ENCODE data around the gene MYRFL.

DNA sequence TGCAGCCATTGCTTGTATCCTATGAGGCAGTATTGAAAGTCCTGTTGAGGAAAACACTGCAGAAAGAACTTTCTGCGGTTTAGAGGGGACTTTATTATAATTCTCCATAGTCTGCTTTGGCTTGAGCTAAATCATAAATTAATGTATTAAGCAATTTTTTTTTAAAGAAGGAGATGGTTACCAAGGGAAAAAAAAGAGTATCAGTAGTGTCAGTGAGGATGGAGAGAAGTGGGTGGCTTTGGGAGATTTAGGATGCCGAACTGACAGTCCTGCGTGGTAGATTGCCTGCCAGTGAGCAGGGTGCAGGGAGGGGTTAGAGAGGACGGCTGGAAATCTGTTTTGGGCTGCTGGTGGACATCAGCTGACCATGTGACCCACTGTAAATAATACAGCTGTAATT is 96.8 kb downstream of the MYRFL start:
- TF ChIP-seq, protein P1, sequence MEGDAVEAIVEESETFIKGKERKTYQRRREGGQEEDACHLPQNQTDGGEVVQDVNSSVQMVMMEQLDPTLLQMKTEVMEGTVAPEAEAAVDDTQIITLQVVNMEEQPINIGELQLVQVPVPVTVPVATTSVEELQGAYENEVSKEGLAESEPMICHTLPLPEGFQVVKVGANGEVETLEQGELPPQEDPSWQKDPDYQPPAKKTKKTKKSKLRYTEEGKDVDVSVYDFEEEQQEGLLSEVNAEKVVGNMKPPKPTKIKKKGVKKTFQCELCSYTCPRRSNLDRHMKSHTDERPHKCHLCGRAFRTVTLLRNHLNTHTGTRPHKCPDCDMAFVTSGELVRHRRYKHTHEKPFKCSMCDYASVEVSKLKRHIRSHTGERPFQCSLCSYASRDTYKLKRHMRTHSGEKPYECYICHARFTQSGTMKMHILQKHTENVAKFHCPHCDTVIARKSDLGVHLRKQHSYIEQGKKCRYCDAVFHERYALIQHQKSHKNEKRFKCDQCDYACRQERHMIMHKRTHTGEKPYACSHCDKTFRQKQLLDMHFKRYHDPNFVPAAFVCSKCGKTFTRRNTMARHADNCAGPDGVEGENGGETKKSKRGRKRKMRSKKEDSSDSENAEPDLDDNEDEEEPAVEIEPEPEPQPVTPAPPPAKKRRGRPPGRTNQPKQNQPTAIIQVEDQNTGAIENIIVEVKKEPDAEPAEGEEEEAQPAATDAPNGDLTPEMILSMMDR (IDR thresholded peaks at IDR 0.05; ENCODE audit: low read length) = no peak
- no peak for TF ChIP-seq EZH2 (IDR thresholded peaks at IDR 0.05; ENCODE audit: borderline replicate concordance, low read length)

Data from OCI-LY1 (cell line).